Glomerular visceral epithelial cell (primary cell): Measurements from ENCODE around the gene TYW3.
"Not testable (repeated sequence)": the region's sequence is repeated elsewhere in the genome, so short reads cannot be mapped to it uniquely, and the experiment has no call there.

ENCODE experiments used
- DNase-seq: peaks from one replicate; pipeline ENCODE4 v3.0.0-alpha.2; 2016; ENCODE audit errors: extremely low spot score

TYW3 gene

GRCh38 chr1:74731399-74732052, 1.4 kb upstream of the TYW3 start:
- peak; percentile 83 for DNase-seq

DNA sequence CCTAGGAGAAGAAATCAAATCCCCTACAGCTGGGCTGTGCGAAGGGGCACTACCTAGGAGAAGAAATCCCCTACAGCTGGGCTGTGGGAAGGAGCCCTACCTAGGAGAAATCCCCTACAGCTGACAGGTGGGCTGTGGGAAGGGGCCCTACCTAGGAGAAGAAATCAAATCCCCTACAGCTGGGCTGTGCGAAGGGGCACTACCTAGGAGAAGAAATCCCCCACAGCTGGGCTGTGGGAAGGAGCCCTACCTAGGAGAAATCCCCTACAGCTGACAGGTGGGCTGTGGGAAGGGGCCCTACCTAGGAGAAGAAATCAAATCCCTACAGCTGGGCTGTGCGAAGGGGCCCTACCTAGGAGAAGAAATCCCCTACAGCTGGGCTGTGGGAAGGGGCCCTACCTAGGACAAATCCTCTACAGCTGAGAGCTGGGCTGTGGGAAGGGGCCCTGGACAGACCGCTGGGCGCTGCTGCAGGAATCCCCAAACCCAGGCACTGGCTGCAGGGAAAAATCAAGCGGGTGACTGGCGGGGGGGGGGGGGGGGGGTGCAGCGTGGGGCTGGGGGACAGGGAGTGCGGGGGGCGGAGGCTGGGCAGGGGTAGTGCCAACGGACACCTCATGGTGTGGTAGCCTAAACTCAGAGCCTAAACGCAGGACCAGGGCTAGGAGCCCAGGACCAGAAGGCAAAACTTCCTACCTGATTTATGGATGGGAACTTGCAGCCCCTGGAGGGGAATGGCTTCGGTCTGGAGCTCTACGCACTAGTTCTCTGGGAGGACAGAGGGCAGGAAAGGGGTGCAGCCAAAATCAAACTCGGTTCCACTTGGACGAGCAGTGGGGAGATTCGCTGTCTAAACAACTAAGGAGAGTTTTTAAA, 643 bp upstream of the TYW3 start:
- DNase-seq: not testable (repeated sequence)

DNA sequence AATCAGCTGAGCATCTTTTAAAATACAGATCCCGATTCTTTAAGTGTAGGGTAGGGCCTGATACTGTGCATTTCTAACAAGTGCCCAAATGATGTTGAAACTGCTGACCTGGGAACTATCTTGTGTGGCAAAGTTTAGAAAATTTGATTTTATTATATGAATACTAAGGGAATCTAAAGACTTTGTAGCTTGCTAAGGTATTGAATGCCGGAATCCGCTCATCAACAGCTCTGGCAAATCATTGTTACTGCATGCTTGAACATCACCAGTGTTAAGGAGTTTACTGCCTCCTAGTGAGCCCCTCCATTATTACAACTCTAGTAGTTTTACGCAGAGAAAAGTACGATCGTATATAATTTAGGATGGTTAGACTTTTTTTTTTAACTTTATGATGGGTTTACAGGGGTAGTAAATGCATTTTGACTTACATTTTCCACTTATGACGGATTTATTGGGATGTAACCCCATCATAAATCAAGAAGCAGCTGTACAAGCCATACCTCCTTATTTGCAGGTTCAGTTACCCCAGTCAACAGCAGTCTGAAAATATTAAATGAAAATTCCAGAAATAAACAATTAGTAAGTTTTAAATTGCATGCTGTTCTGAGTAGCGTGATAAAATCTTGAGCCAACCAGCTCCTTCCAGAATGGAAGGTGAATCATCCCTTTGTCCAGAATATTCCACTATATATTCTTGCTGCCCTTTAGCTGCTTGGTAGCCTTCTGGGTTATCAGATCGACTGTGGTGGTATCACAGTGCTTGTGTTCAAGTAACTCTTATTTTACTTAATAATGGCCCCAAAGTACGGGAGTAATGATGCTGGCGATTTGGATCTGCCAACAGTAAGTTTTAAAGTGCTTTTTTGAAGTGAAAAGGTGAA, 892 bp downstream of the TYW3 start:
- DNase-seq: peak; percentile 70

DNA sequence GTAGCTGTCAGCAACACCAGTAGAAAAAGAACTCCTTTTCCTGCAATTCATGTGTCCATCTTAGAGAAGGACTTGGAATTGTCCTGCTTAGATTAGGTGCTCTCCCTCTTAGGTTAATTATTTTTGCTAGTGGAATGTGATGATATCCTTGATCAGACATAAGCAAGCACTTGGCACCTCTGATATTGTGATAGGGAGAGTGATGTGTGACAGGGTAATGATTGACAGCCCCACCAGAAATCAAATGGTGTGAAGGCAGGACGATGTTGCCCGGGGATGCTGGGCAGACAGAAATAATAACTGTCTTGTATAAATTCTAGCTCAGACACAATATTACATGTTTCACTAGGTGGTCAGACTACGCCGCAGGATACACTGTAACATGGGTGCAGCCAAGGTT, 4.4 kb downstream of the TYW3 start:
- DNase-seq: no peak

GRCh38 chr1:74740307-74740980, 7.5 kb downstream of the TYW3 start:
- DNase-seq: not testable (repeated sequence)

DNA sequence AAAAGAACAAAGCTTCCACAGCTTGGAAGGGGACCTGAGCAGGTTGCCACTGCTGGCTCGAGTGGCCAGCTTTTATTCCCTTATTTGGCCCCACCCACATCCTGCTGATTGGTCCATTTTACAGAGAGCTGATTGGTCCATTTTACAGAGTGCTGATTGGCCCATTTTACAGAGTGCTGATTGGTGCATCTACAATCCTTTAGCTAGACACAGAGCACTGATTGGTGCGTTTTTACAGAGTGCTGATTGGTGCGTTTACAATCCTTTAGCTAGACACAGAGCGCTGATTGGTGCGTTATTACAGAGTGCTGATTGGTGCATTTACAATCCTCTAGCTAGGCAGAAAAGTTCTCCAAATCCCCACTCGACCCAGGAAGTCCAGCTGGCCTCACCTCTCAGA, 12.3 kb downstream of the TYW3 start:
- DNase-seq: not testable (repeated sequence)

- DNase-seq: no peak
Measured at GRCh38 chr1:74748960-74749359, 16.0 kb downstream of the TYW3 start.

DNA sequence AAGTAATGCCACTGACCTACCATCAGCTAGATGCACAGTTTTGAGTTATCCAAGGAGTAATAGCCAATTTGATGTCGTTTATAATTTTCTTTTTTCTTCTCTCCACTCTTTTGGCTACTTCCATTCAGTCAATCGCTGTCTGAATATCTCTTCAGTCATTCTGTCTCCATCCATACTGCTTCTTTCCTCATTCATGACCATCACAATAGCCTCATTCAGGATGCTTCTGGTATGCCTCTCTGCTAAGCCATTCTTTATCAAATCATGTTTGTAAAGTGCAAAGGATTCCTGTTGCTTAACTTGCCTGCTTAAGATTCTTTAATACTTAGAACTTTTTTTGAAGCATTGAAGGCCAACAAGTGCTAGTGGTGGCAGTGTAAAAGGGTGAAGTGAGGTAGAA, 20.2 kb downstream of the TYW3 start:
- DNase-seq: no peak

GRCh38 chr1:74755475-74755874, 22.5 kb downstream of the TYW3 start:
- no peak for DNase-seq

GRCh38 chr1:74756650-74757049, 23.7 kb downstream of the TYW3 start:
- DNase-seq: not testable (repeated sequence)

- no peak for DNase-seq
Measured at GRCh38 chr1:74763807-74764206, 30.9 kb downstream of the TYW3 start.

DNA sequence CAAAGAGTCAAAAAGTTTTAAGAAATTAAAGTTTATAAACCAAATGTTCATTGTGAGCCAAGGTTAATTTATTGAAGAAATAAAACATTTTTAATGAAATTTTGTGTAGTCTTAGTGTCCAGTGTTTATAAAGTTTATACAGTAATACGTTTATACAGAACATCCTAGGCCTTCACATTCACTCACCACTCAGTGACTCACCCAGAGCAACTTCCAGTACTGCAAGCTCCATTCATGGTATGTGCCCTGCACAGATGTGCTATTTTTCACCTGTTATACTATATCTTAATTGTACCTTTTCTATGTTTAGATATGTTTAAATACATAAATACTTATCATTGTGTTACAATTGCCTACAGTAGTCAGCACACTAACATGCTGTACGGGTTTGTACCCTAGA, 33.6 kb downstream of the TYW3 start:
- DNase-seq: no peak

DNA sequence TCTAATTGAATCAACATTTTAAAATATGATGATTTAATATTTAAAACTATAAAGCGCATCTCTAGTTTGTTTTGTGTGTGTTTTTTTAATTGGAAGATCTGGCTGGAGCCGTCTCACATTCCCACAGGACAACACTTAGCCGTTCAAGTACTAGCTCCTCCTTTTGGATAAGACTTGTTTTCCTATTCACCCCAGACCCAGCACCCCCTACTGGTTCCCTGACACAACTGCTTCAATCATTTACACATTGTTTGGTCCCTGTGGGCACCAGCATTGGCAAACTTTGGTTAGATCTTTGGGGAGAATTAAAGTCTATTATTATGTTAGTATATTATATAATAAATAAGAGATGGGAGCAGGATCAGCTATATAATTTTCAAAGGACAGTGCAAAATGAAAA, 34.5 kb downstream of the TYW3 start:
- peak; percentile 8 for DNase-seq

GRCh38 chr1:74771913-74772515, 39.1 kb downstream of the TYW3 start:
- DNase-seq: peak; percentile 45

DNA sequence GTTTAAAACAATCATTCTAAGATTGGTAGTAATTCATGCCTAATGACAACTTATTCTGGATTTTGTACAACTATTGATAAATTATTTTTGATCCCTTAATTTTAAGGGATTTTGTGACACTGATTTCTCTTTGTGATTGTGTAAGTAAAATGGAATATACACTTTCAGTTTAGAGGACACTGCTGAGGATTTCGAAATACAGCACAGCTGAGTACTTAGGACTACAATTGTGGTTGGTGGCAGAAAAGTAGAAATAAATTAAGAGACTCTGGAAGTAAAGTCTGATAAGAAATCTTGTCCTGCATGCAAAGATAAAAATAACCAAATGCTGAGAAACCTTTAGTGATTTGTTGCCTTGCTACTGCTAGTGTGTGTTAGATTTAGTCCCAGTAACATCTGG, 40.0 kb downstream of the TYW3 start:
- DNase-seq: no peak

DNA sequence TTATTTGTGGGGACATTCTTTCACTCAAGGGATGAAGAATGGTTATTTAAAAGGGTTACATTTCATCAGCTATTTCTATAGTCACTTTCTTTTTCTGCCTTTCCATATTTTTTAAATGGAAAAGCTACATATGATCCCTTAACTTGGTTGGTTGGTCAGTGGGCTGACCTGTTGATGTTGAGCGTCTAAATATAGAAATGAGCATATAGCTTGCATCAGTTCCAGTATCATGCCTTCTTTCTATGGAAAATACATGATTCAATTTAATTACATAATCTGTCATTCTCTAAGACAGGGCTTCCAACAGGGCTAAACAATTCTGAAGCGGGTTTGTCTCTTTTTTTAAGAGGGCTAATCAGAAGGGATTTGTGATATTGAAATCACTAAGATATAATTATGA, 40.6 kb downstream of the TYW3 start:
- no peak for DNase-seq

DNA sequence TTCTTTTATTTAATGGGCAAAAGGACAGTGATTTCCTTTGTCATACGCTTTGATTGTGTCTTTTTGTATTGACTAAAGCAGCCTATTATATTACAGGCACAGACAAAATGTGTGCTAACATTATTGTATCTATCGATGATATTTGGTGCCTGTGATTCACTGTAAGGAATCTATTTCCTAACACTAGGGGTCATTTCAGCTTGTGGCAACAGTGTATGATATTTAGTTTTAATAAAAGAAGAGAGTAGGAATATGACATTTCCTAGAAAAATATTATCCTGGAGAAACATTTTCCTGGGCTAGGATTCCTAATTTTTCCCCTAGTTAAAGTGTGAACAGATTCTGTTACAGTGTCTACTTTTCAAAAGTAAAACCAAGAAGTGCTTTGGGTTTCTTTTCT, 42.8 kb downstream of the TYW3 start:
- DNase-seq: no peak

DNA sequence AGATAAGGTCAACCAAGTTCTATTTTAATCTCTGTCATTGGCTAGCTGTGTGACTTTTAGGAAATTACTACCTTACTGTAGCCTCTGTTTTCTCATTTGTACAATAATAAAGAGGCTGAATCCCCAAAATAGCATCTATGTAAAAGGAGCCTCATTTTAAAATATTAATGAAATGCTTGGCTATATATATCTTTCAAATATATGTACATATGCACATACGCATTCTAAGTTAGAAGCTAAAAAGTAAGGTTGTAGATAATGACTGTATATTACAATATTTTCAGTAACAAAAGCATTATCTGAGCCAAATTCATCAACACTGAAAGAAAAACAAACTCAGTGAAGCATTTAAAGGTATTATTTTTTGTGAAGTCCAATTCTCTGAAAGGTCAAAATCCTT, 44.6 kb downstream of the TYW3 start:
- no peak for DNase-seq

DNA sequence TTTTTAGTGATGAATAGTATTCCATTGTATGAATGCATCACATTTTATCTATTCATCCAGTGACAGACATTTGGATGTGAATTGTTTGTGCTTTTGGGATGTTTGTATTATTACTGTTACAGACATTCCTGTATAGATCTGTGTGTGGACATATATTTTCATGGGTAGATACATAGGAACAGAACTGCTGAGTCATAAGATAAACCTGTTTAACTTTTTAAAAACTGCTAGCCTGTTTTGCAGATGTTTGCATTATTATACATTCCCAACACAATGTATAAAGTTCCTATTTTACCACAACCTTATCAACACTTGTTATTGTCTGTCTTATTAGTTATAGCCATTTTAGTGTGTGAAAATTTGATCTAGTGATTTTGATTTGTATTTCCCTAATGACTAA, 46.8 kb downstream of the TYW3 start:
- DNase-seq: no peak

GRCh38 chr1:74780594-74780993, 47.6 kb downstream of the TYW3 start:
- no peak for DNase-seq

- no peak for DNase-seq
Measured at GRCh38 chr1:74785944-74786343, 53.0 kb downstream of the TYW3 start.
